HG03442 (cell line): ENCODE measurements around the gene TMLHE.
"Not testable (repeated sequence)": the region's sequence is repeated elsewhere in the genome, so short reads cannot be mapped to it uniquely, and the experiment has no call there.

Experiments
- ATAC-seq: cut with Tn5 transposase; IDR thresholded peaks from one replicate; pipeline ENCODE4 v1.9.1; 2021; ENCODE audit warnings: mild to moderate bottlenecking, moderate library complexity; ENCODE audit not compliant: unreplicated experiment

The TMLHE gene

GRCh38 chrX:155505296-155505695 lies 107.5 kb downstream of the TMLHE start:
- no peak for ATAC-seq

GRCh38 chrX:155495134-155495533 lies 117.6 kb downstream of the TMLHE start:
- ATAC-seq = not testable (repeated sequence)

GRCh38 chrX:155491421-155491820 lies 121.3 kb downstream of the TMLHE start:
- not testable (repeated sequence) for ATAC-seq

GRCh38 chrX:155477136-155477535 lies 135.6 kb downstream of the TMLHE start:
- ATAC-seq = not testable (repeated sequence)

- peak; percentile 53 for ATAC-seq
These were observed 146.3 kb downstream of the TMLHE start for GRCh38 chrX:155466269-155466938.

- not testable (repeated sequence) for ATAC-seq
These were observed 152.3 kb downstream of the TMLHE start for GRCh38 chrX:155460501-155460900.

GRCh38 chrX:155458471-155458870 lies 154.3 kb downstream of the TMLHE start, which contains the start of gene F8A3:
Gene F8A3, minus strand, starts transcription at chrX:155458620. Its CDS starts 20 bp downstream, at chrX:155458600.
- peak; percentile 75 for ATAC-seq

- ATAC-seq = peak; percentile 47
These were observed 154.8 kb downstream of the TMLHE start for GRCh38 chrX:155457761-155458447.

- no peak for ATAC-seq
These were observed 171.7 kb downstream of the TMLHE start for GRCh38 chrX:155441097-155441496.
